Measurements from ENCODE around the gene MSANTD2. TPM values are rescaled to one million over a fixed set of nuclear protein-coding genes. Genes with fewer than 3 reads are reported as not detected.
A peak's percentile ranks its signal among the peaks of the same experiment; 100 is the strongest.

The MSANTD2 gene
- total and polyA plus RNA-seq, 2 donors from 2014 or later: 6.5 to 16.4 TPM

- peak in 4 of 5 donors; percentile 28 to 86 (median 60) for DNase-seq
- H3K4me3 ChIP-seq (ENCODE audit: low read length in 3 of 3): peak within 1 kb of the TSS; percentile 48 to 72 (median 61)
- H3K4me1 ChIP-seq (ENCODE audit: control insufficient read depth in 2 of 3, insufficient read depth in 2 of 3, low read depth in 1 of 3, low read length in 3 of 3): peaks cover 6 to 25% (median 20%) of the 10 kb centered on the region in 3 donors
- TF ChIP-seq, protein P1, sequence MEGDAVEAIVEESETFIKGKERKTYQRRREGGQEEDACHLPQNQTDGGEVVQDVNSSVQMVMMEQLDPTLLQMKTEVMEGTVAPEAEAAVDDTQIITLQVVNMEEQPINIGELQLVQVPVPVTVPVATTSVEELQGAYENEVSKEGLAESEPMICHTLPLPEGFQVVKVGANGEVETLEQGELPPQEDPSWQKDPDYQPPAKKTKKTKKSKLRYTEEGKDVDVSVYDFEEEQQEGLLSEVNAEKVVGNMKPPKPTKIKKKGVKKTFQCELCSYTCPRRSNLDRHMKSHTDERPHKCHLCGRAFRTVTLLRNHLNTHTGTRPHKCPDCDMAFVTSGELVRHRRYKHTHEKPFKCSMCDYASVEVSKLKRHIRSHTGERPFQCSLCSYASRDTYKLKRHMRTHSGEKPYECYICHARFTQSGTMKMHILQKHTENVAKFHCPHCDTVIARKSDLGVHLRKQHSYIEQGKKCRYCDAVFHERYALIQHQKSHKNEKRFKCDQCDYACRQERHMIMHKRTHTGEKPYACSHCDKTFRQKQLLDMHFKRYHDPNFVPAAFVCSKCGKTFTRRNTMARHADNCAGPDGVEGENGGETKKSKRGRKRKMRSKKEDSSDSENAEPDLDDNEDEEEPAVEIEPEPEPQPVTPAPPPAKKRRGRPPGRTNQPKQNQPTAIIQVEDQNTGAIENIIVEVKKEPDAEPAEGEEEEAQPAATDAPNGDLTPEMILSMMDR (IDR thresholded peaks at IDR 0.05; ENCODE audit: borderline replicate concordance, extremely low read depth, insufficient read depth): no peak
- H3K27ac ChIP-seq (ENCODE audit: low read depth in 2 of 2, low read length in 2 of 2): peak within 1 kb of the TSS; percentile 90 to 91
- no peaks in the 10 kb centered on the region for H3K9me3 ChIP-seq (ENCODE audit: control insufficient read depth in 2 of 3, insufficient read depth in 1 of 3, low read length in 3 of 3)
- FAIRE-seq: no peak
- intact Hi-C loops (cut with DNase I): loop anchor here (5.0 kb wide), 1 partner anchor 90 kb away; the partner anchor contains the start of genes SIAE and SPA17
- no peaks in the 10 kb centered on the region for H3K36me3 ChIP-seq (ENCODE audit: control insufficient read depth in 2 of 3, insufficient read depth in 3 of 3, low read length in 3 of 3)
- peaks cover 10% of the 10 kb centered on the region for H3K27me3 ChIP-seq (ENCODE audit: control insufficient read depth, insufficient read depth, low read length)
- H3K9ac ChIP-seq (ENCODE audit: low read length in 3 of 3): peak within 1 kb of the TSS; percentile 8 to 76 (median 76)
Measured at GRCh38 chr11:124762105-124762623, 38.0 kb downstream of the MSANTD2 start, which contains the start of gene ESAM. Gene ESAM (minus strand): TSS chr11:124762290. CDS start chr11:124762154, 136 bp downstream.

DNA sequence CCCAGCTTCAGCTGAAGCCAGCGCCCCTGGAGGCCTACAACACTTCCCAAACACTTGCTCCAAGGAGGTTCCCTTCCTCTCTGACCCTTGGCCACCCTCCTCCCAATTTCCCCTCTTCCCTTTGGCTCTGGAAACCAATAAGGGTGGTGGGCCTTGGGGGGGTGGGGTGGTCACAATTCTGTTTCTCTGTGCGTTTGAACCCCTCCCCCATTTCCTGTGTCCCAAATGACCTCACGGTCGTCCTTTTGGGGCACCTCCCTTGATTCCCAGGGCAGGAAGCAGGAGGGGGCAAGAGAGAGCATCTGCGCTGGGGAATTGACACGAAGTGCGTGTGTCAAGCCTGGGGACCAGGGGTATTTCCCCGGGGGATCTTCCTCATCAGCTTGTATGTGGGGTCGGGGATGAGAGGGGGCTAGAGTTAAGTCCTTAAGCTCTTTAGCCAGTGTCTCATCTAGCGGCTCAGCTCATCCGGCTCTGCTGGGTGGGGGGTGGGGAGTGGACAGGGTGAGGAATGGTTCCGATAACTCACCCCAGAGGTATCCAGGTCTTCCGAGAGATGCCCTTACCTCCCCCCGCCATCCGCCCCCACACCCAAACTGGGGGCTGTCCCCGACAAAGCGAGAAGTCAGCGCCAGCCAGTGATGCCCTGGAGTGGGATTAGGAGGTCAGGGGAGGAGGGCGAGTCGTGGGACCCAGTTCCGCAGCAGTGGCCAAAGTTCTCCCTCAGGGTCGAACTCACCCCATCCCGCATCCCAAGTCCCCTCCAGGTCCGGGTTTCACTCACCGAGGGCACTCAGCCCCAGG, 38.7 kb downstream of the MSANTD2 start:
- intact Hi-C loops (cut with DNase I): loop anchor here (5.0 kb wide), 1 partner anchor 89 kb away; the partner anchor contains the start of genes SIAE and SPA17
- peaks cover 17% of the 10 kb centered on the region for H3K27me3 ChIP-seq (ENCODE audit: control insufficient read depth, insufficient read depth, low read length)
- H3K27ac ChIP-seq (ENCODE audit: low read depth in 2 of 2, low read length in 2 of 2): peak overlapping the region; percentile 90 to 91

GRCh38 chr11:124760806-124761205, 39.4 kb downstream of the MSANTD2 start:
- intact Hi-C loops (cut with DNase I): loop anchor here (5.0 kb wide), 1 partner anchor 89 kb away; the partner anchor contains the start of genes SIAE and SPA17
- TF ChIP-seq, protein P1 (IDR thresholded peaks at IDR 0.05; ENCODE audit: borderline replicate concordance, extremely low read depth, insufficient read depth): no peak
- Histone ChIP-seq H3K9me3 (ENCODE audit: control insufficient read depth in 2 of 3, insufficient read depth in 1 of 3, low read length in 3 of 3) (no peaks in the 10 kb centered on the region), H3K27me3 (ENCODE audit: control insufficient read depth, insufficient read depth, low read length) (peaks cover 24% of the 10 kb centered on the region), H3K4me3 (ENCODE audit: low read length in 3 of 3) (peak overlapping the region; percentile 28 to 72 (median 61)), H3K36me3 (ENCODE audit: control insufficient read depth in 2 of 3, insufficient read depth in 3 of 3, low read length in 3 of 3) (peaks cover 0 to 1% (median 0%) of the 10 kb centered on the region in 3 donors), H3K27ac (ENCODE audit: low read depth in 2 of 2, low read length in 2 of 2) (peak overlapping the region; percentile 90 to 91), H3K9ac (ENCODE audit: low read length in 3 of 3) (peak overlapping the region in 2 of 3 donors; percentile 17 to 76), H3K4me1 (ENCODE audit: control insufficient read depth in 2 of 3, insufficient read depth in 2 of 3, low read depth in 1 of 3, low read length in 3 of 3) (peaks cover 6 to 25% (median 20%) of the 10 kb centered on the region in 3 donors)
- FAIRE-seq (no peak), DNase-seq (no peak)

More for the DNA sequence above, 38.7 kb downstream of the MSANTD2 start:
- FAIRE-seq (no peak), DNase-seq (peak in 2 of 5 donors; percentile 11 to 62)
- Histone ChIP-seq H3K9me3 (ENCODE audit: control insufficient read depth in 2 of 3, insufficient read depth in 1 of 3, low read length in 3 of 3) (no peaks in the 10 kb centered on the region), H3K9ac (ENCODE audit: low read length in 3 of 3) (peak overlapping the region; percentile 8 to 76 (median 76)), H3K4me3 (ENCODE audit: low read length in 3 of 3) (peak overlapping the region; percentile 33 to 72 (median 61)), H3K36me3 (ENCODE audit: control insufficient read depth in 2 of 3, insufficient read depth in 3 of 3, low read length in 3 of 3) (no peaks in the 10 kb centered on the region), H3K4me1 (ENCODE audit: control insufficient read depth in 2 of 3, insufficient read depth in 2 of 3, low read depth in 1 of 3, low read length in 3 of 3) (peaks cover 6 to 25% (median 20%) of the 10 kb centered on the region in 3 donors)
- TF ChIP-seq, protein P1 (IDR thresholded peaks at IDR 0.05; ENCODE audit: borderline replicate concordance, extremely low read depth, insufficient read depth): no peak
